GM21529 (cell line): ENCODE results near the gene CAMSAP2.

ENCODE experiments used
- ATAC-seq: cut with Tn5 transposase; IDR thresholded peaks from one replicate; pipeline ENCODE4 v1.9.1; 2021; ENCODE audit not compliant: unreplicated experiment

Gene CAMSAP2, protein sequence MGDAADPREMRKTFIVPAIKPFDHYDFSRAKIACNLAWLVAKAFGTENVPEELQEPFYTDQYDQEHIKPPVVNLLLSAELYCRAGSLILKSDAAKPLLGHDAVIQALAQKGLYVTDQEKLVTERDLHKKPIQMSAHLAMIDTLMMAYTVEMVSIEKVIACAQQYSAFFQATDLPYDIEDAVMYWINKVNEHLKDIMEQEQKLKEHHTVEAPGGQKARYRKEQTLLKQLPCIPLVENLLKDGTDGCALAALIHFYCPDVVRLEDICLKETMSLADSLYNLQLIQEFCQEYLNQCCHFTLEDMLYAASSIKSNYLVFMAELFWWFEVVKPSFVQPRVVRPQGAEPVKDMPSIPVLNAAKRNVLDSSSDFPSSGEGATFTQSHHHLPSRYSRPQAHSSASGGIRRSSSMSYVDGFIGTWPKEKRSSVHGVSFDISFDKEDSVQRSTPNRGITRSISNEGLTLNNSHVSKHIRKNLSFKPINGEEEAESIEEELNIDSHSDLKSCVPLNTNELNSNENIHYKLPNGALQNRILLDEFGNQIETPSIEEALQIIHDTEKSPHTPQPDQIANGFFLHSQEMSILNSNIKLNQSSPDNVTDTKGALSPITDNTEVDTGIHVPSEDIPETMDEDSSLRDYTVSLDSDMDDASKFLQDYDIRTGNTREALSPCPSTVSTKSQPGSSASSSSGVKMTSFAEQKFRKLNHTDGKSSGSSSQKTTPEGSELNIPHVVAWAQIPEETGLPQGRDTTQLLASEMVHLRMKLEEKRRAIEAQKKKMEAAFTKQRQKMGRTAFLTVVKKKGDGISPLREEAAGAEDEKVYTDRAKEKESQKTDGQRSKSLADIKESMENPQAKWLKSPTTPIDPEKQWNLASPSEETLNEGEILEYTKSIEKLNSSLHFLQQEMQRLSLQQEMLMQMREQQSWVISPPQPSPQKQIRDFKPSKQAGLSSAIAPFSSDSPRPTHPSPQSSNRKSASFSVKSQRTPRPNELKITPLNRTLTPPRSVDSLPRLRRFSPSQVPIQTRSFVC (N-terminal part only)

GRCh38 chr1:200738327-200738948 is at the start of gene CAMSAP2:
Gene CAMSAP2, plus strand, starts transcription at chr1:200738893. Its CDS starts 935 bp downstream, at chr1:200739828.
- ATAC-seq = peak; percentile 47

DNA sequence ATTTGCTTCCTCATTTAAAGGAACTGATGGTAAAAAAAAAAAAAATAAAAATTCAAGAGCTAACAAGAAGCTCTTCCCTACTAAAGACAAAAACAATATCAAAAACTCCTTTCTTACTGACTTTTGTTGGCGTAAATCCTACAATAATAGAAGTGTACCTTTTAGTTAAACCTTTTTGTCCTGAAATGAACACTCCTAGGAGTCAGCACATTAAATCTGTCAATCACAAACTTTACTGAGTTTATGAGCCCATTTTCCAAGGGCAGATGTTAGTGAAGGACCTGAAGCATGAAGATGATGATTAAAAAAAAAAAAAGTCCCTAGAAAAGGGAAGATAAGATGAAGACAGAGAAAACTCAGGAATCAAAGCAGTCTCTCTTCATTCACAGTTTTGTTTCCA is 46.4 kb upstream of the CAMSAP2 start:
- ATAC-seq = no peak

DNA sequence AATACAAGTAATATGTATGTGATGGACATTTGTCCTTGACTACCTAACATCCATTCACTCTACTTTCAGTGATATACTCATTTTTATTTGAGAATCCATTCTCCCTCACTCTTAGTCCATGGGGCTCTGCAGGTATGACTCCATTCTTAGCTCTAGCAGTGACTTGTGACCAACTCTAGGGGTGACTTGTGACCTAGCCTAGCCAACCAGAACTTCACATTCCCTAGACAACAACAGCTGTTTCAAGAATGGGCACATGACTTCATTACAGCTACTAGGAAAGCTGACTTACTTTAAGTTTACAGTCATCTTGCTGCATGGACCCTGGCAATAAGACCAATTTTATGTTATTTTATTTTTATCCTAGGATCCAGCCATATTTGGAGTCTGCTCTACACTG is 45.4 kb upstream of the CAMSAP2 start:
- no peak for ATAC-seq

- ATAC-seq = no peak
Measured at GRCh38 chr1:200694738-200695137, 44.0 kb upstream of the CAMSAP2 start.

- ATAC-seq = no peak
Measured at GRCh38 chr1:200699871-200700270, 38.8 kb upstream of the CAMSAP2 start.

DNA sequence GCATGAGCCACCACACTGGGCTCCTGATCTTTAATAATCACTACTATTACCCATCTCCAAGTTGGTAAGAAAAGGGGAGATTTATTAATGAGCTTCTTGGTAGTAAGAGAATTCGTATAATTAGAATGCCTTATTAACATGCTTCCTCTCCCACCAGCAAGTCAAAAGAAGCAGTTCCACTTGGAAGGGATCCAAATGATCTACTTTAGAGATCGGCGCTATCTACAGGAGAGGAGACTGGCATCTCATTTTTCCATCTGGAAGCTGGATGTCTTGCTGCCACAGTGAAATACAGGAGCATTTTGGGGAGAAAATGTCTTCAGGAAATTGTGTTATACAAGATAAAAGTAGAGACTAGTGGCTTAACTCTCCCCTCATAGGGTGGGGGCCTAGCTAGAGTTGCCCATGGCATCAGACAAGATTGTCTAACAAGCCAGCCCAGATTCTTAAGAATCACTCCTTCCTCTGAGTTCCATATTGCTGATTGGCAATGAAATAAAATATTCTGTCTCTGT is 33.6 kb upstream of the CAMSAP2 start:
- no peak for ATAC-seq

DNA sequence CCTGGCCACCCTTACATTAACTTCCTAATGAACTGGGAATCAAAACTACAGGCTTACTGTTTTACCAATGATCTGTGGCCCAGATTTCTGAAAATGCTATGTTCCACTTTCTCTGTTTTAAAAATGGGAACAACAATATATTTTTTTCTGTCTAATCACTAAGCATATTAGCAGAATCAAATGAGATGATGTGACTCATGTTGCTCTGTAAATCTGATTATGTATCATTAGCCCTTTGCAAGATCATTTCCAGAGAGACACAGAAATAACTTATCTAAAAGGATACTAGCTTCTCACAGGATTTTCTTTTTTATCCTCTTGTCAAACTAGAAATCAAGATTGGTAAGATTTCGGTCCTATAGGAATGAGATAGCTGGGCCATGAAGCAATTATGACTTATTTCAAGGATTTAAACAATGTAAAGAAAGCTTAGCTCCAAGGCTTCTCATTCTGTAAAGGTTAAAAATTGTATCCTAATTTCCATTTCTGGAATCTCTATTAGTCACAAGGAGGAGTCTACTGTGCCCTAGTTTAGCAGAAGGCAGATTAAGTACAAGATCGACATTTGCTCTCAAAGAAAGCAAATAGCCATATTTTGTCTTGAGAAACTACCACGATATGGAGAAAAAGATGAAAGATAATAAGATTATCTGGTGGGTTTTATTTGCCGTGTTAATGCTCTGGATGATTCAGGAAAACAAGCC is 32.4 kb upstream of the CAMSAP2 start:
- ATAC-seq = no peak

GRCh38 chr1:200707116-200707515 is 31.6 kb upstream of the CAMSAP2 start:
- ATAC-seq = no peak

DNA sequence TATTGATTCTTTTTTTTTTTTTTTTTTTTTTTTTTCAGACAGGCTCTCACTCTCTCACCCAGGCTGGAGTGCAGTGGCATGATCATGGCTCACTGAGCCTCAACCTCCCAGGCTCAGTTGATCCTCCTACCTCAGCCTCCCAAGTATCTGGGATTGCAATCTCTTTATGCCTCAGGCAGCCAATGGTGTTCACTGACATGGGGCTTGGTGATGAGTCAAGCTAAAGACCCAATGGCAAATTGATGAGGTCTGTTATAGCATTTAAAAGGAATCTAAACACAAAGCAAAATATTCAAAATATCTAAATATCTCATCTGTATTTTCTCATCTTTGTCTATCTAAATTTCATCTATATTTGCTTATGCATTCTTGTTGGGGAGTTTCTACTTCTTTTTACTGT is 30.5 kb upstream of the CAMSAP2 start:
- no peak for ATAC-seq

GRCh38 chr1:200708769-200709168 is 29.9 kb upstream of the CAMSAP2 start:
- no peak for ATAC-seq

- ATAC-seq = no peak
Measured at GRCh38 chr1:200710166-200710565, 28.5 kb upstream of the CAMSAP2 start.

DNA sequence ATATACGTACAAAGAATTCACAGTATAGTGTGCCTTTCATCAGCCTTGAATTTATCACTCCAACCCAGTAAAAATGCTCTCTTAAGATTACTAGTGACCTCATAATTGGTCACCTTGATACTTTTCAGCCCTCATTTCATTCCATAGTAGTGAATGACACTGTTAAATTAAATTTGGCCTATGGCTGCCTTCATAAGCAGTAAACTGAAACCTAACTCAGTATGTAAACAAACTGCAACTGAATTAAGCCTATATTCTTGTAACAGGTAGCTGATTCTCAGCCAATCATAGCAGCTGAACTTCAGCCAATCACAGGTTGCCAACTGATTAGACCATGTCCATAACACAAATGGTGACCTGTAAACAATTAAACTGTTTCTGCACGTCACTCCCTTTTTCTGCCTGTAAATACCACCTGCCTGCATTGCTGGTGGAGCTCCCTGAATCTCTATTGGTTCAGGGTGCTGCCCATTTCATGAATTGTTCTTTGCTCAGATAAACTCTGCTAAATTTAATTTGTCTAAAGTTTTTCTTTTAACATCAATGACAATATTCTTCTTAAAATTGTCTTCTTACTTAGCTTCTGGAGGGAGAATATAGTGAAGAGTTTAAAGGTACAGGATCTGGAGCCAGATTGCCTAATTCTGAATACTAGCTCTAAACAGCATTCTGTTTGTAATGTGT is 24.0 kb upstream of the CAMSAP2 start:
- ATAC-seq = no peak

DNA sequence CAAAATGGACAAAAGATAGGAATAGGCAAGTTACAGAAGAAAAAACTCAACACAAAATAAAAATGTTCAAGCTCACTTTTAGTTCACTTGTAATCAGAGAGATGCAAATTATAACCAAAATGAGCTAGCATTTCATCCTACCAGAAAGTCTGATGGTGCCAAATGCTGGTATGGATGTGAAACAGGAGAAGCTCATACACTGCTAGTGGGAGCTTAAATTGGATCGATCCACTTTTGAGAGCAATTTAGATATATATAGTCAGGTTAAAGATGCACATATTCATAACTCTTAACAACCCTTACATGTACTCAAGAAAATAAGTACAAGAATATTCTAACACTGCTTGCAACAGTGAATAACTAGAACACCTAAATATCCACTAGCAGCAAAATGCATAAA is 18.5 kb upstream of the CAMSAP2 start:
- ATAC-seq = no peak

- no peak for ATAC-seq
Measured at GRCh38 chr1:200724064-200724463, 14.6 kb upstream of the CAMSAP2 start.

- no peak for ATAC-seq
Measured at GRCh38 chr1:200727257-200727656, 11.4 kb upstream of the CAMSAP2 start.

DNA sequence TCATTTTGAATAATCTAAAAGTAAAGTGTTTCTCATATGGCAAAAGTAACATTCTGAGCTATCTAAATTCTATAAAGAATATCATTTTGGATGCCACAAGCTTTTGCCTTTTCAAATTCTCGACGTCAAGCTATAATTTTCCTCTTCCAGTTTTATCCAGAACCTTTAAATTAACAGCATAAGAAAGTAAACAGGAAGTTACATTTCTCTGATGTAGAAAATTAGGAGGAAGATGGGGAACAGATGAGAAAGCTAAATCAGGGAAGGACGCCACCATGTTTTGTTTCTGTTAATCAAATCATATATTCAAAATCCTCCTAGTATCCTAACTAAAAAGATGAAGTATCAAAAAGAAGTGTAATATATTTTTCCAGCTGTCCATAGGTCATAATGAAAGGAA is 8.8 kb upstream of the CAMSAP2 start:
- no peak for ATAC-seq

GRCh38 chr1:200731654-200732332 is 6.9 kb upstream of the CAMSAP2 start:
- ATAC-seq = no peak

DNA sequence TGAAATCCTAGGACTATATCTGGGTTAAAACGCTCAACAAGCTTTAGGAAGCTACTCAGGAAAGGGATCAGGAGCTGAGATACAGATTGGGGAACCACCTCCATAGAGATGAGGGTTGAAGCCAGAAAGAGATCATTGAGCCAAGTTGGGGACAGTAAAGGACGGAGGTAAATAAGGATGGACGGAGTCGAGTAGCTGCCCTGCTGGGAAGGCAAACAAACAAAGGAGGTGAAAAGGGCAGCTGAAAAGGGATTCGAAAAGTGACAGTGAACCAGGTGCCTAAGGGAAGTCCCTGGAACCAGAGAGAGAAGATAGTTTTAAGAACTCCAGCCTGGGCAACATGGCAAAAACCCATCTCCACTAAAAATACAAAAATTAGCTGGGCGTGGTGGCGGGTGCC is 6.3 kb upstream of the CAMSAP2 start:
- ATAC-seq = no peak

GRCh38 chr1:200733907-200734306 is 4.8 kb upstream of the CAMSAP2 start:
- no peak for ATAC-seq
